Measurements from ENCODE around the gene SLC50A1. TPM values are rescaled to one million over a fixed set of nuclear protein-coding genes. Genes with fewer than 3 reads are reported as not detected.

Gene SLC50A1
- total RNA-seq, 1 donor from 2014 or later = 22.8 TPM

DNA sequence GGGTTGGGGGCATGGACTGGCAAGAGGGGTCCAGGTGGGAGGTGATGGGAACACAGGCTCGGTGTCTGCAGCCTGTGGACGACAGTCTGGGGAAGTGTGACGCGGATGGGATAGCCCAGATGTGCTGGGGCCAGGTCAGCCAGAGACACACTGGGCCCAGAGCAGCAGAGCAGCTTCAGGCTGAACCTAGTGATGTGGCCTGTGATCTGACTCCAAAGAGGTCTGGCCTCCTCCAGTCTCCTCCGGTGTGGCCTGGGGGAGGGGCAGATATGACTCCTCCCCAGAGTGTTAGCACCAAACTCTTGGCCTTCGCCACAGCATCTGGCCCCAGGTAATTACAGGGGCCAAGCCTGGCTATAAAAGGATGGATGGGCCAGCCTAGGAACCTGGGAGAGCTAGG lies 43.5 kb upstream of the SLC50A1 start:
- FAIRE-seq (no peak), DNase-seq (ENCODE audit: low read depth) (no peak)
- H3K9me3 Mint-ChIP-seq (ENCODE audit: unreplicated experiment) = no peaks in the 10 kb centered on the region
- H3K4me1 Mint-ChIP-seq (ENCODE audit: low read depth, unreplicated experiment) = peaks cover 10% of the 10 kb centered on the region
- Histone ChIP-seq H3K27ac (ENCODE audit: low read depth, low read length) (no peak overlapping the region), H3K4me3 (ENCODE audit: insufficient read depth, low read depth, low read length) (no peak overlapping the region), H2AFZ (ENCODE audit: low read depth, low read length) (no peak overlapping the region), H4K20me1 (ENCODE audit: insufficient read depth, low read length) (no peaks in the 10 kb centered on the region), H3K79me2 (ENCODE audit: insufficient read depth, low read length) (no peaks in the 10 kb centered on the region), H3K4me2 (ENCODE audit: low read length) (no peak overlapping the region), H3K9me3 (ENCODE audit: insufficient read depth, low read depth, low read length) (no peaks in the 10 kb centered on the region), H3K27me3 (ENCODE audit: insufficient read depth, low read length) (peaks cover 16% of the 10 kb centered on the region), H3K4me1 (ENCODE audit: insufficient read depth, low read length) (peaks cover 7% of the 10 kb centered on the region), H3K9ac (ENCODE audit: low read length) (no peak overlapping the region), H3K36me3 (ENCODE audit: insufficient read depth, low read length) (no peaks in the 10 kb centered on the region)
- no peak overlapping the region for H3K4me3 Mint-ChIP-seq (ENCODE audit: unreplicated experiment)
- H3K27me3 Mint-ChIP-seq (ENCODE audit: low read depth, unreplicated experiment) = peaks cover 13% of the 10 kb centered on the region
- H3K36me3 Mint-ChIP-seq (ENCODE audit: low read depth, unreplicated experiment) = no peaks in the 10 kb centered on the region
- TF ChIP-seq, protein P1, sequence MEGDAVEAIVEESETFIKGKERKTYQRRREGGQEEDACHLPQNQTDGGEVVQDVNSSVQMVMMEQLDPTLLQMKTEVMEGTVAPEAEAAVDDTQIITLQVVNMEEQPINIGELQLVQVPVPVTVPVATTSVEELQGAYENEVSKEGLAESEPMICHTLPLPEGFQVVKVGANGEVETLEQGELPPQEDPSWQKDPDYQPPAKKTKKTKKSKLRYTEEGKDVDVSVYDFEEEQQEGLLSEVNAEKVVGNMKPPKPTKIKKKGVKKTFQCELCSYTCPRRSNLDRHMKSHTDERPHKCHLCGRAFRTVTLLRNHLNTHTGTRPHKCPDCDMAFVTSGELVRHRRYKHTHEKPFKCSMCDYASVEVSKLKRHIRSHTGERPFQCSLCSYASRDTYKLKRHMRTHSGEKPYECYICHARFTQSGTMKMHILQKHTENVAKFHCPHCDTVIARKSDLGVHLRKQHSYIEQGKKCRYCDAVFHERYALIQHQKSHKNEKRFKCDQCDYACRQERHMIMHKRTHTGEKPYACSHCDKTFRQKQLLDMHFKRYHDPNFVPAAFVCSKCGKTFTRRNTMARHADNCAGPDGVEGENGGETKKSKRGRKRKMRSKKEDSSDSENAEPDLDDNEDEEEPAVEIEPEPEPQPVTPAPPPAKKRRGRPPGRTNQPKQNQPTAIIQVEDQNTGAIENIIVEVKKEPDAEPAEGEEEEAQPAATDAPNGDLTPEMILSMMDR (IDR thresholded peaks at IDR 0.05; ENCODE audit: insufficient read depth, low read depth, low read length) = no peak
- TF ChIP-seq EZH2 (IDR thresholded peaks at IDR 0.05; ENCODE audit: insufficient read depth, low read length) = no peak
- H3K27ac Mint-ChIP-seq (ENCODE audit: unreplicated experiment) = no peak overlapping the region

DNA sequence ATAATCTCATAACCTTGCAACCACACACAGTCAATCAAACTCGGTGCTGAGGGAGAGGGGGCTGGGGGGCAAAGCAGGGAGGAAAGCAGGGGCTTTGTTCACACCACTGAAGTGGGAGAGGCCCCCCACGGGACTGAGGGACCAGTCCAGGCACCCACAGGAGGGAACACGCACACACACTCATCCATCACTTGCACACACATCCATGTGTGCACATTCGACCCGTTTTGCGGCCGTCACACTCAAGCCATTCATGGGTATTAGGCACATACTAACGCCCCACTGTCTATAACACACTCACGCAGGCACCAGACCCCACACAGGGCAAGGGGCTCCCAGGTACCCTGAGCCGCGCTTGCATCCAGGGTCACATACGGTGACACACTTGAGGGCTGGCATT lies 43.0 kb upstream of the SLC50A1 start:
- peaks cover 13% of the 10 kb centered on the region for H3K27me3 Mint-ChIP-seq (ENCODE audit: low read depth, unreplicated experiment)

More for the DNA sequence above, 43.0 kb upstream of the SLC50A1 start:
- no peak for FAIRE-seq
- no peak for TF ChIP-seq EZH2 (IDR thresholded peaks at IDR 0.05; ENCODE audit: insufficient read depth, low read length)
- TF ChIP-seq, protein P1 (IDR thresholded peaks at IDR 0.05; ENCODE audit: insufficient read depth, low read depth, low read length) = no peak
- no peaks in the 10 kb centered on the region for H3K9me3 Mint-ChIP-seq (ENCODE audit: unreplicated experiment)
- no peak overlapping the region for H3K27ac Mint-ChIP-seq (ENCODE audit: unreplicated experiment)
- Histone ChIP-seq H3K36me3 (ENCODE audit: insufficient read depth, low read length) (no peaks in the 10 kb centered on the region), H3K4me3 (ENCODE audit: insufficient read depth, low read depth, low read length) (no peak overlapping the region), H3K9me3 (ENCODE audit: insufficient read depth, low read depth, low read length) (no peaks in the 10 kb centered on the region), H3K9ac (ENCODE audit: low read length) (no peak overlapping the region), H3K27ac (ENCODE audit: low read depth, low read length) (no peak overlapping the region), H3K4me2 (ENCODE audit: low read length) (no peak overlapping the region), H3K27me3 (ENCODE audit: insufficient read depth, low read length) (peaks cover 16% of the 10 kb centered on the region), H3K4me1 (ENCODE audit: insufficient read depth, low read length) (peaks cover 7% of the 10 kb centered on the region), H2AFZ (ENCODE audit: low read depth, low read length) (no peak overlapping the region), H4K20me1 (ENCODE audit: insufficient read depth, low read length) (no peaks in the 10 kb centered on the region), H3K79me2 (ENCODE audit: insufficient read depth, low read length) (no peaks in the 10 kb centered on the region)
- no peak for DNase-seq (ENCODE audit: low read depth)
- H3K4me1 Mint-ChIP-seq (ENCODE audit: low read depth, unreplicated experiment) = peaks cover 10% of the 10 kb centered on the region
- no peaks in the 10 kb centered on the region for H3K36me3 Mint-ChIP-seq (ENCODE audit: low read depth, unreplicated experiment)
- H3K4me3 Mint-ChIP-seq (ENCODE audit: unreplicated experiment) = no peak overlapping the region

Measured in astrocyte (in vitro differentiated cells and primary cell).